ENCODE data around the gene GHR.
A peak's percentile ranks its signal among the peaks of the same experiment; 100 is the strongest.

GHR gene

DNA sequence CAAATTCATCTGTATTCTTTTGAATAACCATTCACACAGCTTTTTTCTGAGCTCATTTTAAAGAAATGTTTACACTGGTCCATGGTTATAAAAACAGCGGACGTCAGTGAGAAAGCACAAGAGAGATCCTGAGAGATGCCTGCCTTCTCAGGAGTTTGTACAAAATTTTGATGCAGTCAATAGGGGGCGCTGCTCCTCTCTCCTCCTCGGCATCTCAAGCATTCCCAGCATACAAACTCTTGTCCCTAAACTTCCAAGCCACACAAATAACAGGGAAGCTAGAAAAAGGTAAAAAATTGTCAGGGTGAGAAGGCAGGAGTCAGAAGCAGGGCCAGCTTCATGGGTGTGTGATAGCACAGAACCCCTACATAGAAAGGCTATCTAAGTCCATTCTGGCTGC is 322.2 kb downstream of the GHR start:
- no peak for DNase-seq

DNA sequence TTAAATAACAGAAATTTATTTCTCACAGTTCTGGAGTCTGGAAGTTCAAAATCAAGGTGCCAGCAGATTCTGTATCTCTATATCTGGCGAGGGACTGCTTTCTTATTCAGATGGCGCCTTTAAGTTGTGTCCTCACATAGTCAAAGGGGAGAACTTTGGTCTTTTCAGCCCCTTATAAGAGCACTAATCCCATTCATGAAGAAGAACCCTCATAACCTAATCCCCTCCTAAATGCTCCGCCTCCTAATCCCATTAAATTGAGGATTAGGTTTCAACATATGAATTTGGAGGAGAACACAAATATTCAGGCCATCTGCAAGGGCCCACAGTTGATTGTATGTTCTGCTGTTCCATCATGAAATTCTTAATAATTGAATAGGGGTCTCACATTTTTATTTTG is 322.6 kb downstream of the GHR start:
- no peak for DNase-seq

DNA sequence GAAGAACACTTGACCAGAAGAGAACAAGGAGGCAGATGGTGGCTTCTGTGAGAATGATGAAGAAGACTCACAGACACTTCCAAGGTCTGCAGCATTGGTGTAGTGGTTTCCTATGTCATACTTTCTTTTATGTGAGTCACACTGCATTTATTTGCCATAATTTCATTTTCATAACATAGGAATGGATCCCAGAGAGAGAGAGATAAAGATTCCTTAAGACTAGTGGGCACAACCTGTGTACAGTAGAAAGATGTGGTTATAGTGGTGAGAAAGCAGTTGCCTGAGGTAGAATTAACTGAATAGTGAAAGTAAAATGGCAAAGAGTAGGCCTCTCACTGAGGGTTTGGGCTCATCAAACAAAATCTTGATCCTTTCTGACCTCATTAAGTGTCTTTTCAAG is 325.8 kb downstream of the GHR start:
- no peak for DNase-seq

DNA sequence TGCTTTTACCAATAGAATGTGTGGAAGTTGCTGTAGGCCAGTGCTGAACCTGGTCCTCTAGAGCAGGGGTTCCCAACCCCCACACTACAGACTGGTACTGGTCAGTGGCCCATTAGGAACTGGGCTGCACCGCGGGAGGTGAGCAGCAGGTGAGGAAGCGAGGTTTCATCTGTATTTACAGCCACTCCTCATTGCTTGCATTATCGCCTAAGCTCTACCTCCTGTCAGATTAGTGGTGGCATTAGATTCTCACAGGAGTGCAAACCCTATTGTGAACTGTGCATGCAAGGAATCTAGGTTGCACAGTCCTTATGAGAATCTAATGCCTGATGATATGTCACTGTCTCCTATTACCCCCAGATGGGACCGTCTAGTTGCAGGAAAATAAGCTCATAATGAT is 327.3 kb downstream of the GHR start:
- DNase-seq: no peak

DNA sequence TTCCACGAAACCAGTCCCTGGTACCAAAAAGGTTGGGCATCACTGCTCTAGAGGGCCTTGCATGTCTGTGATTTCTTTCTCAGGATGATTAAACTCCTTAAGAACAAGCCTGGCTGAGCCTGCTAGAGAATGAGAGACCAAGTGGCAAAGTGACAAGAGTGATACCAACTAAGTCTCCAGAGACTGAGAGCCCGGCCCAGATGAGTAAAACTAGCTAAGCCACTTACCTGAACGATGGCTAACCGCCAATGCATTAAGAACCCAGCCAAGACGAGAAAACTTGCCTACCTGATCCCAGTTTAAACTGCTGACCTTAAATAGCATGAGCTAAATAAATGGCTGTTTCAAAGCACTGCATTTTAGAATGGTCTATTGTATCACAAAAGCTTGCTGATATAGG is 327.8 kb downstream of the GHR start:
- DNase-seq: no peak

DNA sequence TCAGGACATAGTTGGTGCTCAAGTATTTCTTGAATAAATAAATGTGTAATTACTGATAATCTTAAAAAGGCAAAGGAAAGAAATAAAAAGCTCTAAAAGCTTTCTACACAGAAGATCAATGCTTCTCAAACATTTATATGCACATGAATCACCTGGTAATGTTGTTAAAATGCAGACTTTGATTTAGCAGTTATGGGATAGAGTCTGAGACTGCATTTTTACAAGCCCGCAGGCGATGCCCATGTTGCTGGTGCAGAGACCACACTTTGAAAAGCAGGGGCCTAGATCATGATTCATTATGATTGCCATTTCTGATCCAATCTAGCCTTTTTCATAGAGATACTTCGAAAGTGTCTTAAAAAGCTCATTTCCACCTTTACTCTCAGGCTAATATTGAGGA is 329.9 kb downstream of the GHR start:
- no peak for DNase-seq

DNA sequence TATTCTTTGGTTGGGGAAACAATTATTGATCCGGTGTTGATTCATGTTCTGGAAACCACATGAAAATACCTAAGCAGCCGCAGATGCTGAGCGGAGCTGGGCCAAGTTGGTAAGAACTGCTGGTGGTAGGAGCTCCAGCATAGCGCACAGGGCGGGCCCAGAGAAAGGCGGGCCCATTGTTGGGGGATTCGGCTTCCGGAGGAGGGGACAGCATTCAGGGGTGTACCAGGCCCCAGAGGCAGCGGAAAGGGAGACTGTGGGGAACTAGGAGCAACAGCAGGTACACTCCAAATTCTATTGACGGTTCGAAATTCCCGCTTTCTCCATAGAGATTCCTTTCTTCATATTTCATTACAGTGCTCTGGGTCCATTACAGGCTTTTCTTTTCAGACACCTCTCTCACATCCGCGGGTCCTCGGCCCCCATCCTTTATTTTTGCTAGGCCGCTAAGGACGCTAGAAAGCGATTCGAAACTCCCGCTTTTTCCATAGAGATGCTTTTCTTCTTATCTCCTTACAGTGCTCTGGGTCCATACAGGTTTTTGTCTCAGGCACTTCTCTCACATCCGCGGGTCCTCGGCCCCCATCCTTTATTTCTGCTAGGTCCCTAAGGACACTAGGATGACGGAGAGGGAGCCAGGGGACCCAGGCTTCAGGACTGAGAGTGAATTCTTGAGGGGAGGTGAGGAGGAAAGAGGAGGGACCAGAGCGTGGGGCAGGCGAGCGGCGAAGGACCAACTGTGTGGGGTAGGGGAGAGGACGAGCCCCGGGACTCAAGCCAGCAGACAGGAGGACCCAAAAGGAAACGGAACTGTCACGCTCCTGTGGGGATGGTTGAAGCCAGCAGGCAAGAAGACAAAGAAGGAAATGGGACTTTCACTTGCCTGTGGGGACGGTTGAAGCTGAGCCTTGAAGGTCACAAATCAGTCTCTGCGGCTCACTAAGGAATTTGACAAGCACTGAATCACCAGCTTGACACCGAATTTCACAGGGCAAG is 333.7 kb downstream of the GHR start, which contains the start of gene CCDC152:
CCDC152 (plus strand) TSS at position 213 of the 996 bp plus-strand sequence. CDS start 2,304 bp downstream, outside the sequence.
- no peak for DNase-seq

DNA sequence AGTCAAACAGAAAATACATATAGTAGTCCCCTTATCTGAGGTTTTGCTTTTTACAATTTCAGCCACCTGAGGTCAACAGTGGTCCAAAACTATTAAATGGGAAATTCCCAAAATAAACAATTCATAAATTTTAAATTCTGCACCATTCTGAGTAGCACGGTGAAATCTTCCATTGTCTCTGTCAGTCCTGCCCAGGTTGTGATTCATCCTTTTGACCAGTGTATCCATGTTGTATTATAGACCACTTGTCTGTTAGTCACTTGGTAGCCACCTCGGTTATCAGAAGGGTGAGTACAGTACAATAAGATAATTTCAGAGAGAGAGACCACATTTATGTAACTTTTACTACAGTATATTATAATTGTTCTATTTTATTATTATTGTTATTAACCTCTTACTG is 336.2 kb downstream of the GHR start:
- no peak for DNase-seq

DNA sequence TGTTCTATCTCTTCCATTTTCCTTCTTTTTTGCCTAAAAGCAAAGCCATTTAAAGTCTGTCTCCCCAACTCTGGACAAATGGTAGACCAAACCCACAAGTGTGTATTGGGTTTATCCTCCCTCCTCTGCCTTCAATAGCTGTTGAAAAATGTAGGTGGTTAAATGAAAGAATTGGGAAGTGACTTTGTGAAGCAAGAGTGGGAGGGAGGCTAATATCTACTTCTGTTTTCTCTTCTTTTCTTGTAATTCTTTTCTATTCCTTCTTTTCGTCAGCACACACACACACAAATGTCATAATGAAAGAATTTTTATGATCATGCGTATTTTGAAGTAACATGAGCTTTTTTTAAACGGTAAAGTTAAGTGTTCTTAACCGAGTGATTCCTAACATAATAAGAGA is 337.2 kb downstream of the GHR start:
- DNase-seq: no peak

DNA sequence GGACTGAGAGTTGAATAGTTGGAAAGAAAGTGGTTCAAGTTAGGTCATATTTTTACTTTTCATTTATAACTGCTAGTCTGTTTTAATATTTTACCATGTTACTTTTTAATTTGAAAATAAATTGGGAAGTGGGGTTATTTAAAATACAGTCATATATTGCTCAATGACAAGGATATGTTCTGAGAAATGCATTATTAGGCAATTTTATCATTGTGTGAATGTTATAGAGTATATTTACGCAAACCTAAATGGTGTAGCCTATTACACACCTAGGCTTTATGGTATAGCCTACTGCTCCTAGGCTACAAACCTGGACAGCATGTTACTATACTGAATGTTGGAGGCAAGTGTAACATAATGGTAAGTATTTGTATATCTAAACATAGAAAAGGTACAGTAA is 338.6 kb downstream of the GHR start:
- DNase-seq: no peak

DNA sequence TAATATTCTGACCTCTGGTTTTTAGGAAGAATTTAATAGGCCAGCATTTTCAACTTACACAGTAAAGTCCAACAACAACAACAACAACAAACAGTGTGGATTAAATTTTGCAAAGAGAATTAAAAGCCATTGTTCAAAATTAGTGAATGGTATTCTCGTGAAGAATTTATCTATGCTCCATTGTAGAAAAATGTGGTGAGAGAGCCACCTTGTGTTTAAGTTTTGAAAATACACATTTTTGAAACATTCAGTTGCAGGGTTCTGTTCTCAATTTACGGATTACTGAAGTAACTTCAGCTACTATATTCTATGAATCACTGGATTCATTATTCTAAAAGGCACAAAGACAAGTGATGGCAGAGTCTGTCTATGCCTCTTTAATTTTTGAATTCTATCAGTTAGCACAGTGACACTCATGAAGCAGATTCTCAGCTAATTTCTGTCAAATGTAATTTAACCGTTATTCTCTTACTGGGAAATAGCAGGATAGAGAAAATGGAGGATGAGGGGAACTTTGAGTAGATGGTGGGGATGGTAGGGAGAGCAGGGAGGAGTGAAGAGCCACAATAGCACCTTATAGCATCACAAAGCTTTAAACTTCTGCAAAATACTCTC is 344.4 kb downstream of the GHR start:
- peak; percentile 11 for DNase-seq

DNA sequence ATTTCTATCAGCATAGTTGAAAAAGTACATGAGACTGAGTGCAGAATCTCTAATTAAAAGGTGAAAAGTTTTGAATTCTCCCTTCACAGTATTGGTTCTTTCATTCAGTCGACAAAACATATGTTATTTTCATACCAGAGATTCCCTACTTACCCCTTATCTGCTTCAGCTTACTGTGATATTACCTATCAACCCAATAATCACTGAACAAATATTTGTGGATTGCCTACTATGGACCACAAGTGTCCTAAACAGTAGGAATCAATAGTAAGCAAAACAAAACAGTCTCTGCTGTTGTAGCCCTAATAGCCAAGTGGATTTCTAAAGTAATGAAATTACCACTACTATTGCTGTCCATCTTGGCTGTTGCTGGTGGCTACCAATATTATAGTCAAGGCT is 344.9 kb downstream of the GHR start:
- DNase-seq: no peak

DNA sequence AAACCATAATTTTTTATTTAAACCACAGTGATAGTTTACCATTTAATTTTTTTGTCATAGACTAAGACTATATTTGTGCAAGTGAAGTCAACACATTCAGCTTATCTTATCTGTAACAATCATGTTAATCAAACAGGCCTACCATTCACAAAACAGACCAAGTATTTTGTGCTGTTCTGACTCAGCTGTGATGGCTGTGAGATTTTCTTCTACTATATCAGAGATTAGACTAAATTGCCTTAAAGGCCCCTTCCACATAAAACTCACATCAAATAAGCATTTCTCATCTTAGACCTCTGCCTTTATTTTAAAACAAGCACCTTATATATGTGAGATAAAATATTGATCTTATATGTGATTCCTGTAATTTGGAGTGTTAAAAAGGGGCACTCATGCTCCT is 346.8 kb downstream of the GHR start:
- no peak for DNase-seq
